Measurements from ENCODE around the gene SLC37A4. TPM values are rescaled to one million over a fixed set of nuclear protein-coding genes. Genes with fewer than 3 reads are reported as not detected.

SLC37A4 gene
- polyA plus RNA-seq, 1 experiment, result 21.4 TPM

DNA sequence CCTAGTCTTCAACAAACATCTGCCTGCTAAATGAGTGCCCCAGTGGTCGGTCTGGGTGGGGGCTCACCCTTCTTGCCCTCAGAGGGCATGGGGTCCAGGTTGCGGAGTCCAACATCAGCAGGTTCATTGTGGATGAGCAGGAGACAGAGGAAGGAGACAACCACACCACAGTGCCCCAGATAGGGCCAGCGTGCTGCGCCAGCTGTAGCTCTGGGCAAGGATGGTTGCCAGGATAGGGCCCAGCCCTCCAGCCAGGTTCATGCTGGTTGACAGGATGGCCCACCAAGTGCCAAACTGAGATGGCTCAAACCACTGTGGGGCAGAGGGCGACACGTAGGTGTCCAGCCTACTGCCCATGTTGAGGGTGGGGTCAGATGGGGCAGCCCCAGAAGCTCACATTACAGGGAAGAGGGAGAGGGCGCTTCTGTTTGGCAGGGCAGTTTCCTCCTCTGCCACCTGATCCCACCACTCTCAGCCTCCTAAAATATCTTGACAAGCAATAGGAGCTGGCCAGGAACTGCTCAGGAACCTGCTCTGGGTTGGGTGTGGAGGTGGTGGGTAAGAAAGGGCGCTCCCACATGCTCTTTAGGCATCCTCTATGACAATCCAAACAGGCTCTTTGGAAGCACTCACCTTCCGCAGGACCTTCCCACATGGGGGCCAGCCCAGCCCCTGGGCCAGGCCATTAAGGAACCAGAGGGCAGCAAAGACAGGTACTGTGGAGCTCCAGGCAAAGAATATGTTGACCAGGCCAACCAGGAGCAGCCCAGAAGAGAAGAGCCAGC is 2.9 kb downstream of the SLC37A4 start:
- ChIA-PET POLR2A (no interaction called here), CTCF (no interaction called here)
- H3K4me3 ChIP-seq (ENCODE audit: low read depth, low read length), result no peak overlapping the region
- TF ChIP-seq, protein P1, sequence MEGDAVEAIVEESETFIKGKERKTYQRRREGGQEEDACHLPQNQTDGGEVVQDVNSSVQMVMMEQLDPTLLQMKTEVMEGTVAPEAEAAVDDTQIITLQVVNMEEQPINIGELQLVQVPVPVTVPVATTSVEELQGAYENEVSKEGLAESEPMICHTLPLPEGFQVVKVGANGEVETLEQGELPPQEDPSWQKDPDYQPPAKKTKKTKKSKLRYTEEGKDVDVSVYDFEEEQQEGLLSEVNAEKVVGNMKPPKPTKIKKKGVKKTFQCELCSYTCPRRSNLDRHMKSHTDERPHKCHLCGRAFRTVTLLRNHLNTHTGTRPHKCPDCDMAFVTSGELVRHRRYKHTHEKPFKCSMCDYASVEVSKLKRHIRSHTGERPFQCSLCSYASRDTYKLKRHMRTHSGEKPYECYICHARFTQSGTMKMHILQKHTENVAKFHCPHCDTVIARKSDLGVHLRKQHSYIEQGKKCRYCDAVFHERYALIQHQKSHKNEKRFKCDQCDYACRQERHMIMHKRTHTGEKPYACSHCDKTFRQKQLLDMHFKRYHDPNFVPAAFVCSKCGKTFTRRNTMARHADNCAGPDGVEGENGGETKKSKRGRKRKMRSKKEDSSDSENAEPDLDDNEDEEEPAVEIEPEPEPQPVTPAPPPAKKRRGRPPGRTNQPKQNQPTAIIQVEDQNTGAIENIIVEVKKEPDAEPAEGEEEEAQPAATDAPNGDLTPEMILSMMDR (IDR thresholded peaks at IDR 0.05; ENCODE audit: insufficient read depth, low read depth, low read length), result no peak
- no peak for DNase-seq (ENCODE audit: low read depth)
- peaks cover 5% of the 10 kb centered on the region for H3K36me3 ChIP-seq (ENCODE audit: control insufficient read depth, insufficient read depth, low read length)
- H3K27me3 ChIP-seq (ENCODE audit: control insufficient read depth, insufficient read depth, low read length), result no peaks in the 10 kb centered on the region

DNA sequence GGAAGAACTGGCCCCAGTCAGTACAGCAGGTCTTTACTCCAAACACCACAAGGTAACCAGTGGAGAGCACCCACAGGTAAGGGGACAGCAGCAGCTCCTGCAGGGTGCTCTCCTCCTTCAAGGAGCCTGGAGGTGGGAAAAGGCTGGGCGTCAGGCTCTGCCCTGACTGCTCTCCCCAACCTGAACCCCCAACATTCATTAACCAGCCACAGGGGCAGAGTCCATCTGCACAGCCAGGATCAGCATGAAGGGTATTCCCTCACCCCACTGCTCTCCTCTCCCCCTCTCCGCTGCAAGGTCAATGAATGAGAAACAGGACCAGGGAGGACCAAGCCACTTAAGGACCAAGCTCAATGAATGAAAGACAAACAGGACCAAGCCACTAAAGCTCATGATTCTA is 3.7 kb downstream of the SLC37A4 start:
- TF ChIP-seq, protein P1 (IDR thresholded peaks at IDR 0.05; ENCODE audit: insufficient read depth, low read depth, low read length), result no peak
- Histone ChIP-seq H3K27me3 (ENCODE audit: control insufficient read depth, insufficient read depth, low read length) (no peaks in the 10 kb centered on the region), H3K4me3 (ENCODE audit: low read depth, low read length) (no peak overlapping the region), H3K36me3 (ENCODE audit: control insufficient read depth, insufficient read depth, low read length) (peaks cover 7% of the 10 kb centered on the region)
- POLR2A ChIA-PET, result no interaction called here
- DNase-seq (ENCODE audit: low read depth), result no peak
- CTCF ChIA-PET, result no interaction called here

DNA sequence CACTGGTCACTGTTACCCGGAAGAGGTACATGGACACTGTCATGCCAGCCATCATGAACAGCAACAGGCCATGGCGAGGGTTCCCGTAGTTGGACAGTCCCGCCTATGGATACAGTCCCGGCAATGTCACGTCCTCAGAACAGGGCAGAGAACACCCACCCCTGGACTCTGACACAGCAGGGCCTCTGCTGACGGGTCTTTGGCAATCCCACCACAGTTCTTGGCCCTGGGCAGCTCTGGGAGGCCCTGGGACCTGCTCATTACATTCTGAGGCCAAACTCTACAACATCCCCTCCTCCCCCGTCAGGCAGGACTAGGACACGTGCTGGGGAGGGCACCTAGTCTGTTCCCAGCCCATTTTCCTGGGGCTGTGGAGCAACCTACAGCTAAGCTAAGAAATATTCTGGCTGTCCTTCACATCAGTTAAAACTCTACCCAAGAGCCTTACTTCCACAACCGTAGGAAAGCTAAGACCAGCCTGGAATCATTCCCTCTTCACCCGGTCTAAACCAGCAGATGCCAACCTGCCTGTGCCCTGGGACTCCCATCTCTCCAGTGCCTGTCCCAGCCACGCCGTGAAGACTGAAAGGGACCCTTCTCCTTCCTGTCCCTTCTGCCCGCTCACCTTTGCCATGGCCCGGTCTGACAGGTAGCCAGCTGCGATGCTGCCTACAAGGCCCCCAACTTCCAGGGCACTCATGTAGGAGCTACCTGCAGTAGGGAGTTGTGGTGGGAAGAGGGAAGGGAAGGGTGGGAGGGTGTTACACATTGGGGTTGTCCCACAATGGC is 4.5 kb downstream of the SLC37A4 start:
- TF ChIP-seq, protein P1 (IDR thresholded peaks at IDR 0.05; ENCODE audit: insufficient read depth, low read depth, low read length), result no peak
- CTCF ChIA-PET, result no interaction called here
- POLR2A ChIA-PET, result no interaction called here
- DNase-seq (ENCODE audit: low read depth), result no peak
- Histone ChIP-seq H3K36me3 (ENCODE audit: control insufficient read depth, insufficient read depth, low read length) (peaks cover 8% of the 10 kb centered on the region), H3K27me3 (ENCODE audit: control insufficient read depth, insufficient read depth, low read length) (no peaks in the 10 kb centered on the region), H3K4me3 (ENCODE audit: low read depth, low read length) (no peak overlapping the region)

DNA sequence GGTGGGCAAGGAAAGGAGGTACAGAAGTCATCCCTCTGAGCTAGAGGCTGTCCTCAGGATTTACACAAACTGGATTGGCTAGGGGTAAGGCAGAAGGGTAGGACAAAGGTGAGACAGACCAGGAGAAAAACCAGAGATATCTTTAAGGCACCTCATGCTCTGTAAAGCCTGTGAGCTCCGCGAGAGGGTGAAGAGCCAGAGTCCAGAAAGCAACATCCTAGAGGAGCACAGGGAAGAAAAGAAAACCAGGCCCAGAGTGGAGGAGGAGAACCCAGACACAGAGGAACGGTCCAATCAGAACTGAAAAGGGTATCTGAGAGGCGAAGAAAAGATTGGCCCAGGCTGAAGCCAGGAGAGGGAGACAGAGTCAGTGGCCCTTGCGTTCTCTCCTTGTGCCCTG is 5.1 kb downstream of the SLC37A4 start:
- POLR2A ChIA-PET, result no interaction called here
- H3K4me3 ChIP-seq (ENCODE audit: low read depth, low read length), result no peak overlapping the region
- peaks cover 8% of the 10 kb centered on the region for H3K36me3 ChIP-seq (ENCODE audit: control insufficient read depth, insufficient read depth, low read length)
- no peaks in the 10 kb centered on the region for H3K27me3 ChIP-seq (ENCODE audit: control insufficient read depth, insufficient read depth, low read length)
- TF ChIP-seq, protein P1 (IDR thresholded peaks at IDR 0.05; ENCODE audit: insufficient read depth, low read depth, low read length), result no peak
- CTCF ChIA-PET, result no interaction called here
- no peak for DNase-seq (ENCODE audit: low read depth)

DNA sequence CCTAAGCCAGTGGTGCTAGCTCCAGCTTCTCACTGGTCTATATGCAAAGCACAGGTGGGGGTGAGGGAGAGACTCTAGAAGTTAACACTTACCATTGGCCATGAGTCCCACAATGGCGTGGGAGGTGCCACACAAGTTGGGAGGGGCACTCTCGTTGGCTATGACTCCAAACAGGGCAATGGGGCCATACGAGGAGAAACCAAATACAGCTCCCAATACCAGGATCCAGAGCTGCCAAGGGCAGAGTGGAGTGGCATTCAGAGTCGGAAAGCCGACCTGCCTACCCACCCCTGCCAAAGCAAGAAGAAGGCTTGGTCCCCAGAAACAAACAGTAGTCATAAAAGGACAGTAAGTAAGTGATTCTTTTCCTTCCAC is 5.6 kb downstream of the SLC37A4 start:
- H3K27me3 ChIP-seq (ENCODE audit: control insufficient read depth, insufficient read depth, low read length), result no peaks in the 10 kb centered on the region
- TF ChIP-seq, protein P1 (IDR thresholded peaks at IDR 0.05; ENCODE audit: insufficient read depth, low read depth, low read length), result no peak
- ChIA-PET POLR2A (no interaction called here), CTCF (interaction anchor here (1.0 kb wide), 1 partner anchor 95 kb away, joined by 4 read pairs; no protein-coding TSS in a partner anchor)
- H3K4me3 ChIP-seq (ENCODE audit: low read depth, low read length), result no peak overlapping the region
- DNase-seq (ENCODE audit: low read depth), result no peak
- peaks cover 8% of the 10 kb centered on the region for H3K36me3 ChIP-seq (ENCODE audit: control insufficient read depth, insufficient read depth, low read length)
